ENCODE data around the gene NECAB2. TPM values are rescaled to one million over a fixed set of nuclear protein-coding genes. Genes with fewer than 3 reads are reported as not detected.

The NECAB2 gene
- total RNA-seq, 1 donor from 2014 or later = 0.40 TPM

DNA sequence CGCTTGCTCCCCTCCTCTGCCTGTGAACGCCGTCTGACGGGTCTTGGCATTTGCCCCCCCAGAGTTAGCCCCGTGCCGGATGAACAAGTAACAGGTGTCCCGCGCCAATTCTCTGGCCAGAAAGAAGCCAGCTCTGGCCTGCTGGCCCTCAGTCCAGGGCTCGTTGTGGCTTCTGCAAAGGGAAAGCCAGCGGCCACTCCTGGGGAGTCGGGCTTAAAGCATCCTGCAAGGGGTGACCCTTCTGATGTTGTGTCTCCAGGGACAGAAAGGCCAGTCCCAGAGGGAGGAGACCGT, 33.4 kb upstream of the NECAB2 start:
- TF ChIP-seq, protein P1, sequence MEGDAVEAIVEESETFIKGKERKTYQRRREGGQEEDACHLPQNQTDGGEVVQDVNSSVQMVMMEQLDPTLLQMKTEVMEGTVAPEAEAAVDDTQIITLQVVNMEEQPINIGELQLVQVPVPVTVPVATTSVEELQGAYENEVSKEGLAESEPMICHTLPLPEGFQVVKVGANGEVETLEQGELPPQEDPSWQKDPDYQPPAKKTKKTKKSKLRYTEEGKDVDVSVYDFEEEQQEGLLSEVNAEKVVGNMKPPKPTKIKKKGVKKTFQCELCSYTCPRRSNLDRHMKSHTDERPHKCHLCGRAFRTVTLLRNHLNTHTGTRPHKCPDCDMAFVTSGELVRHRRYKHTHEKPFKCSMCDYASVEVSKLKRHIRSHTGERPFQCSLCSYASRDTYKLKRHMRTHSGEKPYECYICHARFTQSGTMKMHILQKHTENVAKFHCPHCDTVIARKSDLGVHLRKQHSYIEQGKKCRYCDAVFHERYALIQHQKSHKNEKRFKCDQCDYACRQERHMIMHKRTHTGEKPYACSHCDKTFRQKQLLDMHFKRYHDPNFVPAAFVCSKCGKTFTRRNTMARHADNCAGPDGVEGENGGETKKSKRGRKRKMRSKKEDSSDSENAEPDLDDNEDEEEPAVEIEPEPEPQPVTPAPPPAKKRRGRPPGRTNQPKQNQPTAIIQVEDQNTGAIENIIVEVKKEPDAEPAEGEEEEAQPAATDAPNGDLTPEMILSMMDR (IDR thresholded peaks at IDR 0.05) = no peak
- Mint-ChIP-seq H3K4me3 (ENCODE audit: unreplicated experiment) (no peak overlapping the region), H3K9me3 (ENCODE audit: low read depth) (no peaks in the 10 kb centered on the region), H3K27me3 (ENCODE audit: low read depth) (no peaks in the 10 kb centered on the region), H3K36me3 (ENCODE audit: low read depth) (no peaks in the 10 kb centered on the region), H3K4me1 (ENCODE audit: low read depth) (no peaks in the 10 kb centered on the region), H3K27ac (ENCODE audit: unreplicated experiment) (no peak overlapping the region)
- DNase-seq (ENCODE audit: low spot score) = no peak

DNA sequence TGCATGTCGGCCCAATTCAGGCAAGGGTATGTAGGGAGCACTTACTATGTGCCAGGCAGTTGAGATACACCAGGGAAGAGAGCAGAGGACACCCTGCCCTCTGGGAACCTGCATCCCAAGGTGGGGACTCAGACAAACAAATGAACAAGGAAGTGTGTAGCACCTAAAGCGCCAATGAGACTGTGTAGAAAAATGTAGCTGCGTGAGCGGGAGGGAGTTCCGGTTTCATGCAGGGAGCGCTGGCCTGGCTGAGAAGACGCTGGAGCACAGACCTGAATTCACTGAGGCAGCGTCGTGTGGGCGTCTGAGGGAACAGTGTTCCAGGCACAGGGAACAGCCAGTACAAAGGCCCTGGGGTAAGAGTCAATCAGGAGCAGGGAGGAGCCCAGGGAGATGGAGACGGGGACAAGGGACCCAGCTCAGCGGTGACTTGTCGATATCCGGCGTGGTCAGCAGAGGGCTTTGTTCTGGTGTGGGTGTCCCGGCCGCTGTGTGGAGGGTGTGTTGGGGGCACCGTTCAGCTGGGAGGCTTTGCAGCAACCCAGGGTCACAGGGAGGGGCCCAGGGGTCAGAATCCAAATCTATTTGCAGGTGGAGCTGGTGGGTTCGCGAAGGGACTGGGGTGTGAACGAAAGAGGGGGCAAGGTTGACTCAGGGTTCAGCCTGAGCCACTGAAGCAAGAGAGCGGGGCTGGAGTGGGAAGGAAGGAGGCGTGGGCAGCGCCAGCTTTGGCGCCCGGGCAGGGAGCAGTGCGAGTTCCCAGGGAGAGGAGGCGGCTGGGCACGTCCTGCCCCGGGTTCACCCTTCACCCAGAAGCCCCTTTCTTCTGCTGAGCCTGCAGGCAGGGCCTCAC, 32.8 kb upstream of the NECAB2 start:
- Mint-ChIP-seq H3K27me3 (ENCODE audit: low read depth) (no peaks in the 10 kb centered on the region), H3K36me3 (ENCODE audit: low read depth) (no peaks in the 10 kb centered on the region), H3K4me1 (ENCODE audit: low read depth) (no peaks in the 10 kb centered on the region), H3K27ac (ENCODE audit: unreplicated experiment) (no peak overlapping the region), H3K4me3 (ENCODE audit: unreplicated experiment) (no peak overlapping the region), H3K9me3 (ENCODE audit: low read depth) (no peaks in the 10 kb centered on the region)
- TF ChIP-seq, protein P1 (IDR thresholded peaks at IDR 0.05) = no peak
- DNase-seq (ENCODE audit: low spot score) = no peak

GRCh38 chr16:83935858-83936255, 32.2 kb upstream of the NECAB2 start:
- TF ChIP-seq, protein P1 (IDR thresholded peaks at IDR 0.05) = no peak
- no peak for DNase-seq (ENCODE audit: low spot score)
- no peak overlapping the region for H3K4me3 Mint-ChIP-seq (ENCODE audit: unreplicated experiment)
- no peaks in the 10 kb centered on the region for H3K4me1 Mint-ChIP-seq (ENCODE audit: low read depth)
- H3K27ac Mint-ChIP-seq (ENCODE audit: unreplicated experiment) = no peak overlapping the region
- no peaks in the 10 kb centered on the region for H3K36me3 Mint-ChIP-seq (ENCODE audit: low read depth)
- H3K9me3 Mint-ChIP-seq (ENCODE audit: low read depth) = no peaks in the 10 kb centered on the region
- peaks cover under 1% of the 10 kb centered on the region for H3K27me3 Mint-ChIP-seq (ENCODE audit: low read depth)

GRCh38 chr16:83936581-83937165, 31.4 kb upstream of the NECAB2 start:
- no peaks in the 10 kb centered on the region for H3K9me3 Mint-ChIP-seq (ENCODE audit: low read depth)
- TF ChIP-seq, protein P1 (IDR thresholded peaks at IDR 0.05) = no peak

DNA sequence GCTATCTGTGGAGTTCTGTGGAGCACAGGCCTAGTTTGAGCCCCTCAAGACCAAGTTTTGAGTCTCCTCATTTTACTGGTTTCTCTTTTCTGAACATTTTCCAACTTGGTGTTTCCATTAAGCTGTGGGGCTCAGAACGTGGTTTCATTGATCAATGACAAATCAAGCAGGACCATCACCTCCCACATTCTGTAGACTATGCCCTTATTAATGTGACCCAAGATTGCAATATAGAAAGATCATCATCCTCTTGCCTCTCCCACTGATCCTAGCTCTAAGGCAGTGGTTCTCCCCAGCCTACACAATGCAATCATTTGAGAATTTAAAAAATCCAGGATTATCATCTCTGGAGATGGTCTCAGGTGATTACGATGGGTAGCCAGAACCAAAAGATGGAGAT, 30.8 kb upstream of the NECAB2 start:
- TF ChIP-seq, protein P1 (IDR thresholded peaks at IDR 0.05) = no peak
- H3K4me1 Mint-ChIP-seq (ENCODE audit: low read depth) = no peaks in the 10 kb centered on the region
- no peak overlapping the region for H3K4me3 Mint-ChIP-seq (ENCODE audit: unreplicated experiment)
- no peak for DNase-seq (ENCODE audit: low spot score)
- H3K36me3 Mint-ChIP-seq (ENCODE audit: low read depth) = no peaks in the 10 kb centered on the region
- peaks cover 3% of the 10 kb centered on the region for H3K27me3 Mint-ChIP-seq (ENCODE audit: low read depth)
- H3K27ac Mint-ChIP-seq (ENCODE audit: unreplicated experiment) = no peak overlapping the region
- H3K9me3 Mint-ChIP-seq (ENCODE audit: low read depth) = no peaks in the 10 kb centered on the region

More at GRCh38 chr16:83936581-83937165, 31.4 kb upstream of the NECAB2 start:
- Mint-ChIP-seq H3K27me3 (ENCODE audit: low read depth) (peaks cover 3% of the 10 kb centered on the region), H3K27ac (ENCODE audit: unreplicated experiment) (no peak overlapping the region), H3K4me1 (ENCODE audit: low read depth) (no peaks in the 10 kb centered on the region), H3K36me3 (ENCODE audit: low read depth) (no peaks in the 10 kb centered on the region), H3K4me3 (ENCODE audit: unreplicated experiment) (no peak overlapping the region)
- DNase-seq (ENCODE audit: low spot score) = no peak

Data from chondrocyte (in vitro differentiated cells).